Psoas muscle (tissue), 8 donors: ENCODE measurements around the gene TRAPPC12. TPM values are rescaled to one million over a fixed set of nuclear protein-coding genes. Genes with fewer than 3 reads are reported as not detected.
"Not testable (repeated sequence)": the region's sequence is repeated elsewhere in the genome, so short reads cannot be mapped to it uniquely, and the experiment has no call there.

Source experiments
- ATAC-seq, 4 donors: fragments of 200-7000 bp; cut with Tn5 transposase; one replicate each; pipeline ENCODE4 v1.9.1; 2020; ENCODE audit warnings: moderate library complexity in 3 of 4, mild to moderate bottlenecking in 2 of 4
- DNase-seq, 2 donors: peaks; one replicate each; pipeline ENCODE4 v3.0.0-alpha.2; 2020
- H3K27ac ChIP-seq: fragments of 200-600 bp; one replicate; pipeline ENCODE4 v1.8.0; 2022
- H3K27me3 ChIP-seq, 3 donors: fragments of 200-600 bp in 1 of 3; one replicate each; pipeline versions ENCODE4 v1.6.1 to v1.8.0; 2013 to 2022; ENCODE audit warnings: low read length in 2 of 3, mild to moderate bottlenecking in 2 of 3, moderate library complexity in 1 of 3; ENCODE audit not compliant: insufficient read depth in 3 of 3
- H3K36me3 ChIP-seq, 2 donors: fragments of 200-600 bp in 1 of 2; one replicate each; pipeline versions ENCODE4 v1.6.1 to v1.8.0; 2013 to 2022; ENCODE audit warnings: low read depth in 1 of 2, mild to moderate bottlenecking in 1 of 2, moderate library complexity in 1 of 2; ENCODE audit not compliant: insufficient read depth in 1 of 2
- H3K4me1 ChIP-seq: fragments of 200-600 bp; one replicate; pipeline ENCODE4 v1.8.0; 2022
- H3K4me3 ChIP-seq: fragments of 200-600 bp; one replicate; pipeline ENCODE4 v1.8.0; 2022; ENCODE audit warnings: mild to moderate bottlenecking
- H3K9me3 ChIP-seq: fragments of 200-600 bp; one replicate; pipeline ENCODE4 v1.8.0; 2022
- WGBS, 3 donors: extraction: QIAGEN DNeasy Blood & Tissue Kit; methylation state at CpG; one replicate each; pipeline versions ENCODE4 v1.1.6 to v1.1.7; 2013; 5-methylcytosine and 5-hydroxymethylcytosine counted together
- intact Hi-C, 2 donors: fragments of 100-400 bp; cut with DNase I; formaldehyde crosslinking; loops; one replicate each; pipeline versions ENCODE4 v1.11.0 to v1.14.2; 2022
- polyA plus RNA-seq, 3 donors: library from polyadenylated mRNA; stranded (reverse); fragments of 200-250 nt; gene quantifications; one replicate each; pipeline ENCODE4 v1.2.3, GENCODE V29; 2013
- total RNA-seq, 4 donors: library from RNA; stranded (reverse); fragmentation: NEBNext Ultra II Directional in 2 of 4; extraction: Animal tissue kit (Norgen Biotek cat#: 25700) in 2 of 4; gene quantifications; one replicate each; pipeline versions ENCODE4 v1.2.1 to v1.2.4, GENCODE V29; 2021 to 2023
- TF ChIP-seq, protein P1 (sequence below): fragments of 200-600 bp; IDR thresholded peaks from one replicate; pipeline ENCODE4 v1.8.0; 2022; ENCODE audit warnings: antibody characterized with exemption
- donor health status: healthy with polysubstance abuse.
- donor health status: DM: no; HTN: no; CAD: no; lungs with moderate emphysema.
- donor health status: Bipolar disorder and iron deficiency.
- donor health status: healthy.
- donor health status: DM: yes; HTN: yes; CAD: no.
- donor health status: DM: no; HTN: no; CAD: no.
- donor health status: DM: no; HTN: no; CAD: no.
- donor health status: DM: yes; HTN: yes; CAD: no.

The TRAPPC12 gene
- total and polyA plus RNA-seq, 7 donors, result 28.7 to 90.3 (median 56.7) TPM

DNA sequence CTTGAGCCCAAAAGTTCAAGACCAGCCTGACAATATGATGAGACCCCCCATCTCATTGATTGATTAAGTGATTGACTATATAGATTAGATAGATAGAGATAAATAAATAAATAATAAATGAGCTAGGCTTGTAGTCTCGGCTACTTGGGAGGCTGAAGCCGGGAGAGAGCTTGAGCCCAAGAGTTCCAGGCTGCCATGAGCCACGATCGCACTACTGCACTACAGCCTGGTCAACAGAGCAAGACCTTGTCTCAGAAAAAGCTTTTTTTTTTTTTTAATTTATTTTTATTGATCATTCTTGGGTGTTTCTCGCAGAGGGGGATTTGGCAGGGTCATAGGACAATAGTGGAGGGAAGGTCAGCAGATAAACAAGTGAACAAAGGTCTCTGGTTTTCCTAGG, 14.3 kb upstream of the TRAPPC12 start:
- Histone ChIP-seq H3K27ac (no peak overlapping the region), H3K36me3 (no peaks in the 10 kb centered on the region), H3K9me3 (no peaks in the 10 kb centered on the region), H3K27me3 (no peaks in the 10 kb centered on the region), H3K4me1 (no peaks in the 10 kb centered on the region), H3K4me3 (no peak overlapping the region)
- no peak for ATAC-seq
- no peak for DNase-seq
- 91 to 95% (median 94%) methylated on average over 5 of the region's 5 CpGs for WGBS, 3 donors
- TF ChIP-seq, protein P1, sequence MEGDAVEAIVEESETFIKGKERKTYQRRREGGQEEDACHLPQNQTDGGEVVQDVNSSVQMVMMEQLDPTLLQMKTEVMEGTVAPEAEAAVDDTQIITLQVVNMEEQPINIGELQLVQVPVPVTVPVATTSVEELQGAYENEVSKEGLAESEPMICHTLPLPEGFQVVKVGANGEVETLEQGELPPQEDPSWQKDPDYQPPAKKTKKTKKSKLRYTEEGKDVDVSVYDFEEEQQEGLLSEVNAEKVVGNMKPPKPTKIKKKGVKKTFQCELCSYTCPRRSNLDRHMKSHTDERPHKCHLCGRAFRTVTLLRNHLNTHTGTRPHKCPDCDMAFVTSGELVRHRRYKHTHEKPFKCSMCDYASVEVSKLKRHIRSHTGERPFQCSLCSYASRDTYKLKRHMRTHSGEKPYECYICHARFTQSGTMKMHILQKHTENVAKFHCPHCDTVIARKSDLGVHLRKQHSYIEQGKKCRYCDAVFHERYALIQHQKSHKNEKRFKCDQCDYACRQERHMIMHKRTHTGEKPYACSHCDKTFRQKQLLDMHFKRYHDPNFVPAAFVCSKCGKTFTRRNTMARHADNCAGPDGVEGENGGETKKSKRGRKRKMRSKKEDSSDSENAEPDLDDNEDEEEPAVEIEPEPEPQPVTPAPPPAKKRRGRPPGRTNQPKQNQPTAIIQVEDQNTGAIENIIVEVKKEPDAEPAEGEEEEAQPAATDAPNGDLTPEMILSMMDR, result no peak
- intact Hi-C loops, result no loop called here

DNA sequence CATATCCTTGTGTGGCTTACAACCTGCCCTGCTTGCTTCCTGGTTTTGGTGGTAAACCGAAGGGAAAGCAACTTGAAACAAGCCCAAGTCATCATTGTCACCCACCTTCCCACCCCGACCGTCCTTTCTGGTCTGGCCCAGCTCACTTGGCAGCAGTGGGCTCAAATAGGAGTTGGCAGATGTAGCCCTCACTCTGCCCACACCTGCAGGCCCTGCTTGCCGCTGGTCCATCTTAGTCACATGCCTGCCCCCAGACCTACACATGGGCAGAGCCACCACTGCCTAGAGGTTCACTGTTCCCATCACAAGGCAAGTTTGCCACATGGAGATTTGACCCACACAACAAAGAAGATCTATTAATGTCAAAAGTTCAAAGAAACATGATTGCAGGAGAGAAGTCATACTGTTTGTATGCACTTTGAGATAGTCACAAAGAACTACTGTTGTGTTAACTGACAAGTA, 11.2 kb upstream of the TRAPPC12 start:
- H3K4me3 ChIP-seq, result no peak overlapping the region
- ATAC-seq (no peak), DNase-seq (no peak)
- no peaks in the 10 kb centered on the region for H3K27me3 ChIP-seq
- no peaks in the 10 kb centered on the region for H3K9me3 ChIP-seq
- H3K27ac ChIP-seq, result no peak overlapping the region
- intact Hi-C loops, result no loop called here
- TF ChIP-seq, protein P1, result no peak
- H3K36me3 ChIP-seq, result no peaks in the 10 kb centered on the region
- WGBS, 3 donors, result 90 to 100% (median 98%) methylated on average over 4 of the region's 4 CpGs
- H3K4me1 ChIP-seq, result no peaks in the 10 kb centered on the region

DNA sequence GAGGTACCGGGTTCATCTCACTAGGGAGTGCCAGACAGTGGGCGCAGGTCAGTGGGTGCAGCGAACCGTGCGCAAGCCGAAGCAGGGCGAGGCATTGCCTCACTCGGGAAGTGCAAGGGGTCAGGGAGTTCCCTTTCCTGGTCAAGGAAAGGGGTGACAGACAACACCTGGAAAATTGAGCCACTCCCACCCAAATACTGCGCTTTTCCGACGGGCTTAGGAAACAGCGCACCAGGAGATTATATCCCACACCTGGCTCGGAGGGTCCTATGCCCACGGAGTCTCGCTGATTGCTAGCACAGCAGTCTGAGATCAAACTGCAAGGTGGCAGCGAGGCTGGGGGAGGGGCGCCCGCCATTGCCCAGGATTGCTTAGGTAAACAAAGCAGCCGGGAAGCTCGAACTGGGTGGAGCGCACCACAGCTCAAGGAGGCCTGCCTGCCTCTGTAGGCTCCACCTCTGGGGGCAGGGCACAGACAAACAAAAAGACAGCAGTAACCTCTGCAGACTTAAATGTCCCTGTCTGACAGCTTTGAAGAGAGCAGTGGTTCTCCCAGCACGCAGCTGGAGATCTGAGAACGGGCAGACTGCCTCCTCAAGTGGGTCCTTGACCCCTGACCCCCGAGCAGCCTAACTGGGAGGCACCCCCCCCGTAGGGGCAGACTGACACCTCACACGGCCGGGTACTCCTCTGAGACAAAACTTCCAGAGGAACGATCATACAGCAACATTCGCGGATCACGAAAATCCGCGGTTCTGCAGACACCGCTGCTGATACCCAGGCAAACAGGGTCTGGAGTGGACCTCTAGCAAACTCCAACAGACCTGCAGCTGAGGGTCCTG, 9.9 kb upstream of the TRAPPC12 start:
- not testable (repeated sequence) for ATAC-seq, H3K27ac ChIP-seq, DNase-seq, H3K36me3 ChIP-seq, H3K27me3 ChIP-seq, H3K9me3 ChIP-seq, H3K4me3 ChIP-seq, H3K4me1 ChIP-seq
- intact Hi-C loops, result loop anchor here in 1 of 2 donors (10.0 kb wide), 2 partner anchors 205 to 755 kb away; partner anchors contain the start of gene RPS7
- WGBS, 3 donors, result 93 to 95% (median 93%) methylated on average over 26 to 33 of the region's 34 CpGs

DNA sequence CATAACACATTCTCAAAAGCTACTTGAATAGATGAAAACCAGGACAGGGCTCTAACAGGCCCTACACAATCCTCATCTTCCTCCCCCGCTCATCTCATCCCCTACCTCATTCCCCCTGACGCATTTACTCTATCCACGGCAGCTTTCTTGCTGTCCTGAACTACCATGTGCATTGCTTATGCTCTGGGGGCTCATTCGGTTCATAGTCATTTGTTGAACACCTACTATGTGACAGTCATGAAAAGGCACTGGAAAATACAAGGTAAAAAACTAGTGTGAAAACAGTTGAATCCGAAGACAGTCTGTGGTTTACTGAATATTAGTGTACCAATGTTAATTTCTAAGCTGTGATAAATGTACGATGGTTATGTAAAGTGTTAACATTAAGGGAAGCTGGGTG, 2.7 kb upstream of the TRAPPC12 start:
- ATAC-seq (no peak), DNase-seq (no peak)
- 63 to 66% (median 65%) methylated on average over 6 of the region's 6 CpGs for WGBS, 3 donors
- TF ChIP-seq, protein P1, result no peak
- H3K4me3 ChIP-seq, result peak overlapping the region; percentile 92
- peaks cover 34% of the 10 kb centered on the region for H3K4me1 ChIP-seq
- H3K27ac ChIP-seq, result no peak overlapping the region
- peaks cover 0 to 10% of the 10 kb centered on the region in 2 donors for H3K36me3 ChIP-seq
- no peaks in the 10 kb centered on the region for H3K9me3 ChIP-seq
- no peaks in the 10 kb centered on the region for H3K27me3 ChIP-seq
- intact Hi-C loops, result loop anchor here (2.0 to 10.0 kb wide), 3 partner anchors 74 to 762 kb away; partner anchors contain the start of gene RPS7 (in 1 of the 2)

DNA sequence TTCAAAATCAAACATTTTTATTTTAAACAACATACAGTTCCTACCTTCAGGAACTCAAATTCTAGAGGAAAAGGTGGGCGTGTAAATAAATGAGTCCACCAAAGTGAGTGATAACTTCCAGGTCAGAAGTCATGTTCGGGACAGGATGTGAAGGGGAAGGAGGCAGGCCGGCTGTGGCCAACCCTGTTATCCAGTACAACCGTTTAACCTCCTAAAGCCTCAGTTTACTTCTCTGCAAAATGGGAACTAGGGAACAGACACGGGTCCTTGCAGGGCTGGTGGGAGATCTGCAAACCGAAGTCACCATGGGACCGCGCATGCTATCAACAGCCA, 2.2 kb upstream of the TRAPPC12 start:
- TF ChIP-seq, protein P1, result no peak
- peak overlapping the region; percentile 98 for H3K27ac ChIP-seq
- H3K36me3 ChIP-seq, result peaks cover under 1 to 13% of the 10 kb centered on the region in 2 donors
- peak in 1 of 2 donors; percentile 17 for DNase-seq
- WGBS, 3 donors, result 1 to 3% (median 1%) methylated on average over 8 of the region's 8 CpGs
- H3K9me3 ChIP-seq, result no peaks in the 10 kb centered on the region
- intact Hi-C loops, result loop anchor here (2.0 to 10.0 kb wide), 3 partner anchors 74 to 762 kb away; partner anchors contain the start of gene RPS7 (in 1 of the 2)
- no peaks in the 10 kb centered on the region for H3K27me3 ChIP-seq
- peak; percentile 2 to 27 (median 10) for ATAC-seq
- H3K4me1 ChIP-seq, result peaks cover 34% of the 10 kb centered on the region
- H3K4me3 ChIP-seq, result peak overlapping the region; percentile 92
